Peyer's patch (tissue), 4 donors: Measurements from ENCODE around the gene BCL7A. TPM values are rescaled to one million over a fixed set of nuclear protein-coding genes. Genes with fewer than 3 reads are reported as not detected.
"Not testable (repeated sequence)": the region's sequence is repeated elsewhere in the genome, so short reads cannot be mapped to it uniquely, and the experiment has no call there.

Experiments
- DNase-seq, 3 donors: peaks; one replicate each; pipeline ENCODE4 v3.0.0-alpha.2; 2017 to 2019
- H3K27ac ChIP-seq, 4 donors: fragments of 200-600 bp; sonication (generic); one replicate each; pipeline ENCODE4 v1.5.1; 2016 to 2019
- H3K27me3 ChIP-seq, 2 donors: fragments of 200-600 bp; sonication (generic); one replicate each; pipeline ENCODE4 v1.5.1; 2019
- H3K36me3 ChIP-seq, 3 donors: fragments of 200-600 bp; sonication (generic); one replicate each; pipeline ENCODE4 v1.5.1; 2016 to 2019
- H3K4me1 ChIP-seq, 4 donors: fragments of 200-600 bp; sonication (generic); one replicate each; pipeline ENCODE4 v1.5.1; 2016 to 2019
- H3K4me3 ChIP-seq, 4 donors: fragments of 200-600 bp; sonication (generic); 1 replicate in 3 of 4; 2 replicates in 1 of 4; pipeline ENCODE4 v1.5.1; 2016 to 2019; ENCODE audit warnings: mild to moderate bottlenecking in 1 of 4
- H3K9me3 ChIP-seq, 4 donors: fragments of 200-600 bp; sonication (generic); one replicate each; pipeline ENCODE4 v1.5.1; 2016 to 2019; ENCODE audit warnings: mild to moderate bottlenecking in 1 of 4
- CTCF ChIP-seq, 6 experiments: fragments of 450-650 bp in 4 of 6; fragments of 200-600 bp in 2 of 6; sonication (generic) in 1 of 6; IDR thresholded peaks; one replicate each; pipeline ENCODE4 v1.5.1; 2017 to 2019; ENCODE audit warnings: antibody characterized with exemption in 6 of 6, mild to moderate bottlenecking in 3 of 6, moderate library complexity in 1 of 6
- POLR2A ChIP-seq, 2 donors: fragments of 450-650 bp; IDR thresholded peaks; one replicate each; pipeline ENCODE4 v1.5.1; 2017; ENCODE audit warnings: antibody characterized with exemption in 2 of 2, mild to moderate bottlenecking in 2 of 2, moderate library complexity in 2 of 2
- total RNA-seq, 4 donors: library from RNA; depleted of rRNA; stranded (reverse); fragments of >200 nt; gene quantifications; one replicate each; pipeline ENCODE4 v1.1.0, GENCODE V29; 2016

Gene BCL7A
- total RNA-seq, 4 donors from 2014 or later: 3.3 to 23.9 (median 4.4) TPM

- Histone ChIP-seq H3K4me3 (no peak overlapping the region), H3K27ac (peak overlapping the region in 2 of 4 donors; percentile 25 to 66), H3K36me3 (peaks cover 0 to 3% (median 0%) of the 10 kb centered on the region in 3 donors), H3K4me1 (peaks cover 0 to 15% (median 1%) of the 10 kb centered on the region in 4 donors), H3K9me3 (no peaks in the 10 kb centered on the region), H3K27me3 (no peaks in the 10 kb centered on the region)
- no peak for DNase-seq
- TF ChIP-seq CTCF (IDR thresholded peaks at IDR 0.05): no peak
- TF ChIP-seq POLR2A (IDR thresholded peaks at IDR 0.05): no peak
Measured at GRCh38 chr12:122050706-122051105, 29.0 kb downstream of the BCL7A start.

- DNase-seq: no peak
- peak overlapping the region in 2 of 4 donors; percentile 25 to 66 for H3K27ac ChIP-seq
- TF ChIP-seq CTCF (IDR thresholded peaks at IDR 0.05): no peak
- TF ChIP-seq POLR2A (IDR thresholded peaks at IDR 0.05): no peak
Measured at GRCh38 chr12:122051231-122051876, 29.7 kb downstream of the BCL7A start.

GRCh38 chr12:122052285-122052684 is 30.6 kb downstream of the BCL7A start:
- H3K4me3 ChIP-seq: no peak overlapping the region
- no peak overlapping the region for H3K27ac ChIP-seq
- no peaks in the 10 kb centered on the region for H3K9me3 ChIP-seq
- no peaks in the 10 kb centered on the region for H3K27me3 ChIP-seq
- H3K36me3 ChIP-seq: no peaks in the 10 kb centered on the region
- TF ChIP-seq POLR2A (IDR thresholded peaks at IDR 0.05): no peak
- no peak for TF ChIP-seq CTCF (IDR thresholded peaks at IDR 0.05)
- DNase-seq: no peak
- peaks cover 0 to 15% (median 1%) of the 10 kb centered on the region in 4 donors for H3K4me1 ChIP-seq

More at GRCh38 chr12:122051231-122051876, 29.7 kb downstream of the BCL7A start:
- Histone ChIP-seq H3K27me3 (no peaks in the 10 kb centered on the region), H3K9me3 (no peaks in the 10 kb centered on the region), H3K4me3 (no peak overlapping the region), H3K36me3 (peaks cover 0 to under 1% (median 0%) of the 10 kb centered on the region in 3 donors), H3K4me1 (peaks cover 0 to 15% (median 1%) of the 10 kb centered on the region in 4 donors)

GRCh38 chr12:122054842-122055520 is 33.3 kb downstream of the BCL7A start:
- Histone ChIP-seq H3K4me3 (no peak overlapping the region), H3K27me3 (no peaks in the 10 kb centered on the region), H3K36me3 (no peaks in the 10 kb centered on the region), H3K27ac (no peak overlapping the region), H3K9me3 (no peaks in the 10 kb centered on the region), H3K4me1 (peaks cover 0 to 15% (median 1%) of the 10 kb centered on the region in 4 donors)
- no peak for DNase-seq
- TF ChIP-seq CTCF (IDR thresholded peaks at IDR 0.05) (no peak), POLR2A (IDR thresholded peaks at IDR 0.05) (no peak)

GRCh38 chr12:122056406-122056805 is 34.7 kb downstream of the BCL7A start:
- H3K27me3 ChIP-seq, H3K4me3 ChIP-seq, H3K27ac ChIP-seq, H3K9me3 ChIP-seq, DNase-seq, H3K36me3 ChIP-seq: not testable (repeated sequence)
- H3K4me1 ChIP-seq: peaks cover 0 to 14% (median 1%) of the 10 kb centered on the region in 4 donors
